Activated CD4-positive, alpha-beta T cell treated with anti-CD3 and anti-CD28 coated beads, Interleukin-2, amount 10 ng/mL, durations not matched to agents 24 days and 14 days (primary cell): Measurements from ENCODE around the gene RAD51B. TPM values are rescaled to one million over a fixed set of nuclear protein-coding genes. Genes with fewer than 3 reads are reported as not detected.

ENCODE experiments used
- DNase-seq: peaks from one replicate; pipeline ENCODE4 v3.0.0; 2022
- H3K27ac Mint-ChIP-seq: one replicate; pipeline ENCODE4 v1.8.0; 2022; ENCODE audit warnings: mild to moderate bottlenecking, mixed read lengths
- H3K27me3 Mint-ChIP-seq: one replicate; pipeline ENCODE4 v1.8.0; 2022; ENCODE audit warnings: mixed read lengths
- H3K36me3 Mint-ChIP-seq: one replicate; pipeline ENCODE4 v1.8.0; 2022; ENCODE audit warnings: low read depth, mild to moderate bottlenecking, mixed read lengths
- H3K4me1 Mint-ChIP-seq: one replicate; pipeline ENCODE4 v1.8.0; 2021; ENCODE audit warnings: mixed read lengths
- H3K4me3 Mint-ChIP-seq: one replicate; pipeline ENCODE4 v1.8.0; 2022; ENCODE audit warnings: mild to moderate bottlenecking, moderate library complexity, mixed read lengths
- H3K9me3 Mint-ChIP-seq: one replicate; pipeline ENCODE4 v1.8.0; 2021; ENCODE audit warnings: mixed read lengths
- intact Hi-C: fragments of 100-400 bp; cut with micrococcal nuclease; formaldehyde crosslinking; loops from one replicate; pipeline ENCODE4 v1.15.1; 2023
- total RNA-seq: library from RNA; stranded (reverse); gene quantifications from 2 replicates; pipeline ENCODE4 v1.2.3, GENCODE V29; 2022

Gene RAD51B
- total RNA-seq, 1 donor from 2014 or later: 29.3 TPM

- H3K27ac Mint-ChIP-seq: no peak overlapping the region
- H3K27me3 Mint-ChIP-seq: no peaks in the 10 kb centered on the region
- intact Hi-C loops: no loop called here
- no peaks in the 10 kb centered on the region for H3K36me3 Mint-ChIP-seq
- H3K4me1 Mint-ChIP-seq: peaks cover 4% of the 10 kb centered on the region
- H3K9me3 Mint-ChIP-seq: no peaks in the 10 kb centered on the region
- H3K4me3 Mint-ChIP-seq: no peak overlapping the region
- DNase-seq: no peak
These were observed 730.7 kb downstream of the RAD51B start for GRCh38 chr14:68550338-68550715.

- H3K9me3 Mint-ChIP-seq: no peaks in the 10 kb centered on the region
- H3K4me3 Mint-ChIP-seq: no peak overlapping the region
- no peak for DNase-seq
- no peaks in the 10 kb centered on the region for H3K27me3 Mint-ChIP-seq
- no peaks in the 10 kb centered on the region for H3K36me3 Mint-ChIP-seq
- intact Hi-C loops: no loop called here
- H3K4me1 Mint-ChIP-seq: peaks cover 4% of the 10 kb centered on the region
- no peak overlapping the region for H3K27ac Mint-ChIP-seq
These were observed 731.6 kb downstream of the RAD51B start for GRCh38 chr14:68551045-68551683.

- intact Hi-C loops: no loop called here
- H3K4me1 Mint-ChIP-seq: peaks cover 4% of the 10 kb centered on the region
- no peak overlapping the region for H3K4me3 Mint-ChIP-seq
- H3K27ac Mint-ChIP-seq: no peak overlapping the region
- H3K27me3 Mint-ChIP-seq: no peaks in the 10 kb centered on the region
- no peaks in the 10 kb centered on the region for H3K36me3 Mint-ChIP-seq
- no peaks in the 10 kb centered on the region for H3K9me3 Mint-ChIP-seq
- DNase-seq: no peak
These were observed 732.5 kb downstream of the RAD51B start for GRCh38 chr14:68552075-68552474.

GRCh38 chr14:68552602-68553001, 733.0 kb downstream of the RAD51B start:
- intact Hi-C loops: no loop called here
- Mint-ChIP-seq H3K9me3 (no peaks in the 10 kb centered on the region), H3K27me3 (no peaks in the 10 kb centered on the region), H3K27ac (no peak overlapping the region), H3K4me1 (peaks cover 4% of the 10 kb centered on the region), H3K36me3 (no peaks in the 10 kb centered on the region), H3K4me3 (no peak overlapping the region)
- DNase-seq: no peak

- Mint-ChIP-seq H3K27me3 (no peaks in the 10 kb centered on the region), H3K9me3 (no peaks in the 10 kb centered on the region), H3K4me3 (no peak overlapping the region), H3K36me3 (no peaks in the 10 kb centered on the region), H3K4me1 (peaks cover 4% of the 10 kb centered on the region), H3K27ac (no peak overlapping the region)
- intact Hi-C loops: no loop called here
- no peak for DNase-seq
These were observed 733.7 kb downstream of the RAD51B start for GRCh38 chr14:68553311-68553710.

- Mint-ChIP-seq H3K36me3 (no peaks in the 10 kb centered on the region), H3K27me3 (no peaks in the 10 kb centered on the region), H3K27ac (no peak overlapping the region), H3K4me3 (no peak overlapping the region), H3K4me1 (peaks cover 4% of the 10 kb centered on the region), H3K9me3 (no peaks in the 10 kb centered on the region)
- DNase-seq: no peak
- intact Hi-C loops: no loop called here
These were observed 734.7 kb downstream of the RAD51B start for GRCh38 chr14:68554231-68554630.

GRCh38 chr14:68556253-68556652, 736.7 kb downstream of the RAD51B start:
- Mint-ChIP-seq H3K9me3 (no peaks in the 10 kb centered on the region), H3K27me3 (no peaks in the 10 kb centered on the region), H3K27ac (no peak overlapping the region), H3K4me3 (no peak overlapping the region), H3K4me1 (peaks cover 4% of the 10 kb centered on the region), H3K36me3 (no peaks in the 10 kb centered on the region)
- no peak for DNase-seq
- intact Hi-C loops: no loop called here

GRCh38 chr14:68557648-68558047, 738.1 kb downstream of the RAD51B start:
- peaks cover 4% of the 10 kb centered on the region for H3K4me1 Mint-ChIP-seq
- no peaks in the 10 kb centered on the region for H3K36me3 Mint-ChIP-seq
- intact Hi-C loops: no loop called here
- H3K27ac Mint-ChIP-seq: no peak overlapping the region
- H3K4me3 Mint-ChIP-seq: no peak overlapping the region
- DNase-seq: no peak
- no peaks in the 10 kb centered on the region for H3K27me3 Mint-ChIP-seq
- no peaks in the 10 kb centered on the region for H3K9me3 Mint-ChIP-seq

- no peak for DNase-seq
- peaks cover 5% of the 10 kb centered on the region for H3K4me1 Mint-ChIP-seq
- H3K27me3 Mint-ChIP-seq: no peaks in the 10 kb centered on the region
- H3K9me3 Mint-ChIP-seq: no peaks in the 10 kb centered on the region
- H3K36me3 Mint-ChIP-seq: no peaks in the 10 kb centered on the region
- H3K4me3 Mint-ChIP-seq: no peak overlapping the region
- intact Hi-C loops: no loop called here
- H3K27ac Mint-ChIP-seq: no peak overlapping the region
These were observed 738.5 kb downstream of the RAD51B start for GRCh38 chr14:68558096-68558495.

GRCh38 chr14:68559949-68560348, 740.4 kb downstream of the RAD51B start:
- Mint-ChIP-seq H3K4me3 (no peak overlapping the region), H3K36me3 (no peaks in the 10 kb centered on the region), H3K27me3 (no peaks in the 10 kb centered on the region), H3K4me1 (peaks cover 11% of the 10 kb centered on the region), H3K27ac (no peak overlapping the region), H3K9me3 (no peaks in the 10 kb centered on the region)
- intact Hi-C loops: no loop called here
- no peak for DNase-seq

GRCh38 chr14:68561531-68562007, 742.0 kb downstream of the RAD51B start:
- Mint-ChIP-seq H3K36me3 (no peaks in the 10 kb centered on the region), H3K27ac (no peak overlapping the region)

GRCh38 chr14:68562911-68563250, 743.3 kb downstream of the RAD51B start:
- no peak overlapping the region for H3K27ac Mint-ChIP-seq
- no peak overlapping the region for H3K4me3 Mint-ChIP-seq
- intact Hi-C loops: no loop called here
- H3K9me3 Mint-ChIP-seq: no peaks in the 10 kb centered on the region
- no peaks in the 10 kb centered on the region for H3K36me3 Mint-ChIP-seq
- no peaks in the 10 kb centered on the region for H3K27me3 Mint-ChIP-seq
- H3K4me1 Mint-ChIP-seq: peaks cover 17% of the 10 kb centered on the region
- DNase-seq: no peak

More at GRCh38 chr14:68561531-68562007, 742.0 kb downstream of the RAD51B start:
- H3K27me3 Mint-ChIP-seq: no peaks in the 10 kb centered on the region
- peaks cover 17% of the 10 kb centered on the region for H3K4me1 Mint-ChIP-seq
- intact Hi-C loops: no loop called here
- no peaks in the 10 kb centered on the region for H3K9me3 Mint-ChIP-seq
- DNase-seq: no peak
- H3K4me3 Mint-ChIP-seq: no peak overlapping the region

- intact Hi-C loops: no loop called here
- H3K4me1 Mint-ChIP-seq: peaks cover 17% of the 10 kb centered on the region
- H3K36me3 Mint-ChIP-seq: no peaks in the 10 kb centered on the region
- no peak overlapping the region for H3K27ac Mint-ChIP-seq
- no peaks in the 10 kb centered on the region for H3K9me3 Mint-ChIP-seq
- H3K27me3 Mint-ChIP-seq: no peaks in the 10 kb centered on the region
- no peak for DNase-seq
- H3K4me3 Mint-ChIP-seq: no peak overlapping the region
These were observed 743.9 kb downstream of the RAD51B start for GRCh38 chr14:68563251-68564131.

GRCh38 chr14:68564191-68564825, 744.7 kb downstream of the RAD51B start:
- DNase-seq: no peak
- Mint-ChIP-seq H3K27me3 (no peaks in the 10 kb centered on the region), H3K36me3 (no peaks in the 10 kb centered on the region), H3K4me3 (no peak overlapping the region), H3K4me1 (peaks cover 17% of the 10 kb centered on the region), H3K27ac (no peak overlapping the region), H3K9me3 (no peaks in the 10 kb centered on the region)
- intact Hi-C loops: no loop called here
